B cell (primary cell): ENCODE data around the gene CAPRIN1. TPM values are rescaled to one million over a fixed set of nuclear protein-coding genes. Genes with fewer than 3 reads are reported as not detected.

Experiments used
- ATAC-seq: fragments of 200-7000 bp; cut with Tn5 transposase; one replicate; pipeline ENCODE4 v1.10.0; 2021; ENCODE audit warnings: low read depth, mild to moderate bottlenecking, moderate number of reproducible peaks, moderate library complexity
- CTCF ChIA-PET: fragments of 350-600 bp; sonication (Branson Sonifier 250); formaldehyde crosslinking; loops from one replicate; lab custom pipeline; 2021; ENCODE audit warnings: antibody characterized with exemption, inconsistent platforms; lab: Charles Lee
- POLR2A ChIA-PET: fragments of 350-600 bp; sonication (Branson Sonifier 250); formaldehyde crosslinking; loops from one replicate; lab custom pipeline; 2021; ENCODE audit warnings: antibody characterized with exemption; lab: Charles Lee
- DNase-seq: peaks from one replicate; pipeline ENCODE4 v3.0.0; 2013
- H2AFZ ChIP-seq: 2 replicates; pipeline ENCODE4 v1.6.1; 2012; ENCODE audit warnings: mild to moderate bottlenecking, low read depth, low read length; ENCODE audit not compliant: insufficient read depth, poor library complexity, severe bottlenecking
- H3K27ac ChIP-seq, 2 donors: 1 replicate in 1 of 2; 2 replicates in 1 of 2; pipeline ENCODE4 v1.5.1; 2012 to 2013; ENCODE audit warnings: low read length in 2 of 2, mild to moderate bottlenecking in 2 of 2, moderate library complexity in 1 of 2
- H3K27me3 ChIP-seq, 4 experiments: fragments of 200-600 bp in 1 of 4; sonication (generic) in 1 of 4; replicated peaks in 1 of 4; 1 replicate in 2 of 4; 2 replicates in 2 of 4; pipeline versions ENCODE4 v1.6.1 to v1.7.0; 2013 to 2016; ENCODE audit warnings: low read length in 3 of 4, mild to moderate bottlenecking in 2 of 4, mixed read lengths in 1 of 4, moderate library complexity in 1 of 4; ENCODE audit not compliant: insufficient read depth in 4 of 4, control insufficient read depth in 3 of 4; ENCODE audit errors: control extremely low read depth in 1 of 4
- H3K36me3 ChIP-seq, 2 experiments: replicated peaks in 1 of 2; 1 replicate in 1 of 2; 2 replicates in 1 of 2; pipeline versions ENCODE4 v1.6.1 to v1.7.1; 2013; ENCODE audit warnings: low read length in 1 of 2; ENCODE audit not compliant: insufficient read depth in 2 of 2, control insufficient read depth in 1 of 2; ENCODE audit errors: control extremely low read depth in 1 of 2, extremely low read depth in 1 of 2
- H3K4me1 ChIP-seq, 2 donors: fragments of 200-600 bp in 1 of 2; sonication (generic) in 1 of 2; 1 replicate in 1 of 2; 2 replicates in 1 of 2; pipeline versions ENCODE4 v1.5.1 to v1.6.1; 2013 to 2017; ENCODE audit warnings: low read length in 2 of 2; ENCODE audit not compliant: control insufficient read depth in 2 of 2, insufficient read depth in 2 of 2
- H3K4me2 ChIP-seq: replicated peaks from 2 replicates; pipeline ENCODE3; 2012; ENCODE audit warnings: mild to moderate bottlenecking, low read depth, low read length; ENCODE audit not compliant: poor library complexity, severe bottlenecking
- H3K4me3 ChIP-seq, 5 experiments: fragments of 200-600 bp in 1 of 5; sonication (generic) in 1 of 5; 1 replicate in 3 of 5; 2 replicates in 2 of 5; pipeline versions ENCODE4 v1.5.1 to v1.7.0; 2011 to 2016; ENCODE audit warnings: low read length in 4 of 5, mild to moderate bottlenecking in 4 of 5, low read depth in 2 of 5, control low read depth in 1 of 5, moderate library complexity in 1 of 5; ENCODE audit not compliant: insufficient read depth in 1 of 5; ENCODE audit errors: control extremely low read depth in 1 of 5, extremely low read depth in 1 of 5
- H3K79me2 ChIP-seq: fragments of 200-600 bp; sonication (generic); one replicate; pipeline ENCODE4 v1.6.0; 2016; ENCODE audit warnings: low read length; ENCODE audit not compliant: control insufficient read depth, insufficient read depth
- H3K9ac ChIP-seq: fragments of 200-600 bp; sonication (generic); 2 replicates; pipeline ENCODE4 v1.6.1; 2017; ENCODE audit warnings: mild to moderate bottlenecking, low read length, moderate library complexity
- H3K9me3 ChIP-seq, 3 donors: one replicate each; pipeline versions ENCODE4 v1.6.1 to v1.7.1; 2013; ENCODE audit warnings: low read length in 2 of 3; ENCODE audit not compliant: control insufficient read depth in 2 of 3, insufficient read depth in 1 of 3; ENCODE audit errors: control extremely low read depth in 1 of 3
- H4K20me1 ChIP-seq: 2 replicates; pipeline ENCODE4 v1.6.0; 2012; ENCODE audit warnings: mild to moderate bottlenecking, low read length; ENCODE audit not compliant: insufficient read depth, control insufficient read depth, poor library complexity, severe bottlenecking
- H3K27ac Mint-ChIP-seq: one replicate; pipeline ENCODE4 v1.8.0; 2021; ENCODE audit warnings: mixed read lengths
- H3K27me3 Mint-ChIP-seq: one replicate; pipeline ENCODE4 v1.8.0; 2021; ENCODE audit warnings: mixed read lengths
- H3K4me1 Mint-ChIP-seq: one replicate; pipeline ENCODE4 v1.8.0; 2021; ENCODE audit warnings: mixed read lengths
- H3K4me3 Mint-ChIP-seq: one replicate; pipeline ENCODE4 v1.8.0; 2021; ENCODE audit warnings: mixed read lengths
- H3K9me3 Mint-ChIP-seq: one replicate; pipeline ENCODE4 v1.8.0; 2022; ENCODE audit warnings: mixed read lengths; ENCODE audit not compliant: insufficient read depth
- CTCF ChIP-seq: fragments of 200-600 bp; IDR thresholded peaks from one replicate; pipeline ENCODE4 v1.8.0; 2022; ENCODE audit warnings: antibody characterized with exemption, mild to moderate bottlenecking
- EZH2 ChIP-seq: IDR thresholded peaks from 2 replicates; pipeline ENCODE4 v1.6.1; 2012; ENCODE audit warnings: borderline replicate concordance, low read depth, mild to moderate bottlenecking, moderate library complexity, low read length; ENCODE audit not compliant: insufficient read depth, poor library complexity, severe bottlenecking
- WGBS: methylation state at CpG from one replicate; pipeline ENCODE4 v1.1.5; 2013; ENCODE audit warnings: missing lambda C conversion rate; ENCODE audit not compliant: insufficient coverage; 5-methylcytosine and 5-hydroxymethylcytosine counted together
- intact Hi-C: fragments of 100-400 bp; cut with micrococcal nuclease; formaldehyde crosslinking; loops from one replicate; pipeline ENCODE4 v1.10.0; 2022
- polyA plus RNA-seq: library from polyadenylated mRNA; depleted of rRNA; stranded (reverse); fragments of >200 nt; gene quantifications from 2 replicates; pipeline ENCODE4 v1.2.3, GENCODE V29; 2012
- total RNA-seq, 2 donors: library from RNA; stranded (reverse); fragments of 120-200 nt in 1 of 2; gene quantifications; 1 replicate in 1 of 2; 2 replicates in 1 of 2; pipeline versions ENCODE4 v1.2.3 to v1.2.4, GENCODE V29; 2013 to 2022

Gene CAPRIN1
- total and polyA plus RNA-seq, 2 donors (not counting 1 experiment from before 2014, with no cell fraction given): 31.7 to 133 TPM

GRCh38 chr11:34084637-34085036, 33.1 kb downstream of the CAPRIN1 start:
- CTCF ChIA-PET: interaction anchor here (0.8 to 0.9 kb wide), 3 partner anchors 9 to 87 kb away, joined by 3 to 4 read pairs (median 3); no protein-coding TSS in a partner anchor

More at GRCh38 chr11:34084637-34085036, 33.1 kb downstream of the CAPRIN1 start:
- Histone ChIP-seq H3K27me3 (no peaks in the 10 kb centered on the region), H3K27ac (no peak overlapping the region), H2AFZ (no peak overlapping the region), H3K4me2 (no peak overlapping the region), H3K9ac (no peak overlapping the region), H3K36me3 (peaks cover 18 to 89% of the 10 kb centered on the region in 2 experiments), H4K20me1 (peaks cover 29% of the 10 kb centered on the region), H3K4me3 (no peak overlapping the region), H3K4me1 (no peaks in the 10 kb centered on the region), H3K79me2 (peaks cover 26% of the 10 kb centered on the region), H3K9me3 (no peaks in the 10 kb centered on the region)
- intact Hi-C loops: no loop called here
- Mint-ChIP-seq H3K9me3 (no peaks in the 10 kb centered on the region), H3K4me1 (peaks cover 2% of the 10 kb centered on the region), H3K27ac (peak overlapping the region; percentile 17), H3K27me3 (no peaks in the 10 kb centered on the region), H3K4me3 (no peak overlapping the region)
- ATAC-seq: no peak
- TF ChIP-seq CTCF (no peak), EZH2 (no peak)
- no peak for DNase-seq
- 100% methylated on average over 2 of the region's 2 CpGs for whole genome bisulfite sequencing
- POLR2A ChIA-PET: no interaction called here
